MM.1S (cell line): ENCODE data around the gene TRIM77.
"Not testable (repeated sequence)": the region's sequence is repeated elsewhere in the genome, so short reads cannot be mapped to it uniquely, and the experiment has no call there.

Source experiments
- EZH2phosphoT487 ChIP-seq: fragments of 300-600 bp; sonication (generic); IDR thresholded peaks from 2 replicates; pipeline ENCODE4 v1.6.1; 2018; ENCODE audit warnings: antibody characterized with exemption, low read length
- TF ChIP-seq, protein P1 (sequence below): fragments of 300-600 bp; sonication (generic); IDR thresholded peaks from 2 replicates; pipeline ENCODE4 v1.5.1; 2016; ENCODE audit warnings: antibody characterized with exemption, low read length, mixed read lengths

DNA sequence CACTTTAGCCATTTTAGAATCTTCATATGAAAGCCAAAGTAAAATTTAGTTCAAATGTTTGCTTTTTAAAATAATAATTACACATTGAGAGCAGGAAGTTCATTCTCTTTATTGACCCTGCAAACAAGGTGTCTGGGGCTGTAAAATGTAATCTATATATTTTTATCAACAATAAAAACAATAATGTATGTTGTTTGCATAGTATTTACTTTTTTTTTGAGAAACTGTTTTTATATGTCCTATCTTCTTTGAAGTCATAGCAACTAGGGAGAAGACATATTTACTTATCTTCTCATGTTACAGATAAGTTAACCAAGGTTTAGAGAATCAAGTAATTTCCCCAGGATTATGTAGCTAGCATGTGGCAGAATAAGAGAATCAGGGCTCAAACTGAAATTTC lies 37.6 kb upstream of the TRIM77 start:
- not testable (repeated sequence) for TF ChIP-seq EZH2phosphoT487
- TF ChIP-seq, protein P1, sequence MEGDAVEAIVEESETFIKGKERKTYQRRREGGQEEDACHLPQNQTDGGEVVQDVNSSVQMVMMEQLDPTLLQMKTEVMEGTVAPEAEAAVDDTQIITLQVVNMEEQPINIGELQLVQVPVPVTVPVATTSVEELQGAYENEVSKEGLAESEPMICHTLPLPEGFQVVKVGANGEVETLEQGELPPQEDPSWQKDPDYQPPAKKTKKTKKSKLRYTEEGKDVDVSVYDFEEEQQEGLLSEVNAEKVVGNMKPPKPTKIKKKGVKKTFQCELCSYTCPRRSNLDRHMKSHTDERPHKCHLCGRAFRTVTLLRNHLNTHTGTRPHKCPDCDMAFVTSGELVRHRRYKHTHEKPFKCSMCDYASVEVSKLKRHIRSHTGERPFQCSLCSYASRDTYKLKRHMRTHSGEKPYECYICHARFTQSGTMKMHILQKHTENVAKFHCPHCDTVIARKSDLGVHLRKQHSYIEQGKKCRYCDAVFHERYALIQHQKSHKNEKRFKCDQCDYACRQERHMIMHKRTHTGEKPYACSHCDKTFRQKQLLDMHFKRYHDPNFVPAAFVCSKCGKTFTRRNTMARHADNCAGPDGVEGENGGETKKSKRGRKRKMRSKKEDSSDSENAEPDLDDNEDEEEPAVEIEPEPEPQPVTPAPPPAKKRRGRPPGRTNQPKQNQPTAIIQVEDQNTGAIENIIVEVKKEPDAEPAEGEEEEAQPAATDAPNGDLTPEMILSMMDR = not testable (repeated sequence)
